Liver (tissue), 3 donors: ENCODE results near the gene RBM23.
"Not testable (repeated sequence)": the region's sequence is repeated elsewhere in the genome, so short reads cannot be mapped to it uniquely, and the experiment has no call there.

Experiments
- CTCF ChIP-seq: fragments of 150-350 bp; IDR thresholded peaks from 2 replicates; pipeline ENCODE4 v1.5.1; 2017; ENCODE audit warnings: improper control_type of control experiment, low read depth, low read length; ENCODE audit not compliant: missing input control
- EGR1 ChIP-seq, 2 donors: IDR thresholded peaks; 2 replicates each; pipeline ENCODE4 v1.6.1; 2016 to 2018; ENCODE audit warnings: antibody characterized with exemption in 2 of 2, low read depth in 2 of 2
- JUND ChIP-seq, 2 donors: IDR thresholded peaks; 2 replicates each; pipeline ENCODE4 v1.6.1; 2016; ENCODE audit warnings: antibody characterized with exemption in 2 of 2
- RAD21 ChIP-seq, 2 donors: IDR thresholded peaks; 2 replicates each; pipeline ENCODE4 v1.6.1; 2016; ENCODE audit warnings: antibody characterized with exemption in 2 of 2, mild to moderate bottlenecking in 2 of 2
- REST ChIP-seq: IDR thresholded peaks from 2 replicates; pipeline ENCODE4 v1.6.1; 2016; ENCODE audit warnings: antibody characterized with exemption, mild to moderate bottlenecking
- SP1 ChIP-seq: IDR thresholded peaks from 2 replicates; pipeline ENCODE4 v1.6.1; 2018; ENCODE audit warnings: antibody characterized with exemption, mild to moderate bottlenecking
- TAF1 ChIP-seq: conservative IDR thresholded peaks from 2 replicates; pipeline ENCODE4 v1.6.1; 2016; ENCODE audit warnings: antibody characterized with exemption, mild to moderate bottlenecking
- ZBTB33 ChIP-seq: IDR thresholded peaks from 2 replicates; pipeline ENCODE4 v1.6.1; 2016; ENCODE audit warnings: antibody characterized with exemption
- donor health status: healthy.
- donor health status: healthy.

GRCh38 chr14:22852178-22852577 lies 66.8 kb downstream of the RBM23 start:
- TF ChIP-seq JUND (IDR thresholded peaks at IDR 0.05); RAD21 (IDR thresholded peaks at IDR 0.05); EGR1 (IDR thresholded peaks at IDR 0.05; ENCODE audit: low read depth in 2 of 2); CTCF; TAF1; ZBTB33; REST; SP1: not testable (repeated sequence)
